Keratinocyte (primary cell): ENCODE data around the gene NGRN. TPM values are rescaled to one million over a fixed set of nuclear protein-coding genes. Genes with fewer than 3 reads are reported as not detected.

ENCODE experiments used
- DNase-seq: peaks from one replicate; pipeline ENCODE4 v3.0.0-alpha.2; 2011; ENCODE audit warnings: low read depth, missing footprints, low spot score
- FAIRE-seq: peaks from 2 replicates; lab custom pipeline; 2011; peaks lifted over from hg19 to GRCh38; lab: Jason Lieb, UNC
- H2AFZ ChIP-seq: 2 replicates; pipeline ENCODE4 v1.6.0; 2012; ENCODE audit warnings: low read length, control low read depth, inconsistent platforms; ENCODE audit not compliant: control insufficient read depth
- H3K27ac ChIP-seq: 2 replicates; pipeline ENCODE4 v1.5.1; 2011; ENCODE audit warnings: low read length; ENCODE audit not compliant: control insufficient read depth, insufficient read depth
- H3K27me3 ChIP-seq: 3 replicates; pipeline ENCODE4 v1.6.0; 2011; ENCODE audit warnings: low read length; ENCODE audit not compliant: control insufficient read depth, insufficient read depth; ENCODE audit errors: extremely low read depth
- H3K36me3 ChIP-seq, 2 experiments: 2 replicates in 1 of 2; 3 replicates in 1 of 2; pipeline ENCODE4 v1.5.1; 2011; ENCODE audit warnings: low read length in 2 of 2, mild to moderate bottlenecking in 1 of 2; ENCODE audit not compliant: control insufficient read depth in 2 of 2, insufficient read depth in 2 of 2; ENCODE audit errors: extremely low read depth in 1 of 2
- H3K4me1 ChIP-seq: 3 replicates; pipeline ENCODE4 v1.5.1; 2011; ENCODE audit warnings: low read length; ENCODE audit not compliant: control insufficient read depth, insufficient read depth; ENCODE audit errors: extremely low read depth
- H3K4me2 ChIP-seq: 3 replicates; pipeline ENCODE4 v1.6.0; 2011; ENCODE audit warnings: low read depth, low read length; ENCODE audit not compliant: control insufficient read depth, insufficient read depth; ENCODE audit errors: extremely low read depth
- H3K4me3 ChIP-seq, 3 experiments: fragments of 200-600 bp in 1 of 3; sonication (generic) in 1 of 3; 2 replicates in 2 of 3; 3 replicates in 1 of 3; pipeline ENCODE4 v1.5.1; 2011 to 2016; ENCODE audit warnings: low read length in 3 of 3, mild to moderate bottlenecking in 3 of 3, control low read depth in 2 of 3, inconsistent platforms in 1 of 3, low read depth in 1 of 3, mixed read lengths in 1 of 3, mixed run types in 1 of 3, moderate library complexity in 1 of 3; ENCODE audit not compliant: control insufficient read depth in 2 of 3, insufficient read depth in 2 of 3; ENCODE audit errors: extremely low read depth in 1 of 3
- H3K79me2 ChIP-seq: 2 replicates; pipeline ENCODE4 v1.6.0; 2012; ENCODE audit warnings: low read length; ENCODE audit not compliant: control insufficient read depth, insufficient read depth
- H3K9ac ChIP-seq: 3 replicates; pipeline ENCODE4 v1.6.0; 2011; ENCODE audit warnings: low read length; ENCODE audit not compliant: control insufficient read depth, insufficient read depth; ENCODE audit errors: extremely low read depth
- H3K9me1 ChIP-seq: 3 replicates; pipeline ENCODE4 v1.6.0; 2011; ENCODE audit warnings: low read length; ENCODE audit not compliant: control insufficient read depth, insufficient read depth; ENCODE audit errors: extremely low read depth
- H3K9me3 ChIP-seq: 2 replicates; pipeline ENCODE4 v1.5.1; 2012; ENCODE audit warnings: low read depth, low read length; ENCODE audit not compliant: control insufficient read depth
- H4K20me1 ChIP-seq: 3 replicates; pipeline ENCODE4 v1.6.0; 2011; ENCODE audit warnings: low read length; ENCODE audit not compliant: control insufficient read depth, insufficient read depth; ENCODE audit errors: extremely low read depth
- EZH2 ChIP-seq: IDR thresholded peaks from one replicate; pipeline ENCODE4 v1.6.1; 2012; ENCODE audit warnings: inconsistent platforms, mild to moderate bottlenecking, low read length, moderate library complexity
- dilution Hi-C: fragments of 300-500 bp; cut with MboI; formaldehyde crosslinking; loops from one replicate; pipeline ENCODE4 v1.7.0; 2020; ENCODE audit warnings: low sequenced_read_pairs; ENCODE audit not compliant: extremely low pct_ligation_motif_present
- polyA plus RNA-seq, 5 experiments: library from polyadenylated mRNA; depleted of rRNA in 3 of 5; stranded (reverse) in 3 of 5; stranded (forward) in 1 of 5; unstranded in 1 of 5; fragments of >200 nt; gene quantifications; 1 replicate in 1 of 5; 2 replicates in 3 of 5; 3 replicates in 1 of 5; pipeline versions ENCODE4 v1.2.1 to v1.2.3, GENCODE V29; 2011 to 2012; ENCODE audit warnings: missing spikeins in 2 of 5, low read depth in 1 of 5, low replicate concordance in 1 of 5
- small RNA-seq, 3 experiments: library from RNA; depleted of rRNA; stranded (forward); fragments of <200 nt; gene quantifications; one replicate each; pipeline ENCODE3, GENCODE V24; 2012; ENCODE audit warnings: low read depth in 3 of 3, low replicate concordance in 1 of 3; ENCODE audit not compliant: insufficient read length in 3 of 3
- TF ChIP-seq, protein P1 (sequence below), 3 experiments: IDR thresholded peaks in 1 of 3; conservative IDR thresholded peaks in 1 of 3; optimal IDR thresholded peaks in 1 of 3; 2 replicates in 2 of 3; 3 replicates in 1 of 3; pipeline versions ENCODE3 to v1.5.1; 2011; ENCODE audit warnings: low read length in 3 of 3, mild to moderate bottlenecking in 3 of 3, moderate library complexity in 2 of 3, control low read depth in 1 of 3, inconsistent platforms in 1 of 3; ENCODE audit not compliant: insufficient read depth in 2 of 3; ENCODE audit errors: extremely low read depth in 1 of 3

Gene NGRN
- polyA plus RNA-seq, 1 donor (not counting 4 experiments of a cell fraction or from before 2014, with no cell fraction given), result 54.9 TPM

DNA sequence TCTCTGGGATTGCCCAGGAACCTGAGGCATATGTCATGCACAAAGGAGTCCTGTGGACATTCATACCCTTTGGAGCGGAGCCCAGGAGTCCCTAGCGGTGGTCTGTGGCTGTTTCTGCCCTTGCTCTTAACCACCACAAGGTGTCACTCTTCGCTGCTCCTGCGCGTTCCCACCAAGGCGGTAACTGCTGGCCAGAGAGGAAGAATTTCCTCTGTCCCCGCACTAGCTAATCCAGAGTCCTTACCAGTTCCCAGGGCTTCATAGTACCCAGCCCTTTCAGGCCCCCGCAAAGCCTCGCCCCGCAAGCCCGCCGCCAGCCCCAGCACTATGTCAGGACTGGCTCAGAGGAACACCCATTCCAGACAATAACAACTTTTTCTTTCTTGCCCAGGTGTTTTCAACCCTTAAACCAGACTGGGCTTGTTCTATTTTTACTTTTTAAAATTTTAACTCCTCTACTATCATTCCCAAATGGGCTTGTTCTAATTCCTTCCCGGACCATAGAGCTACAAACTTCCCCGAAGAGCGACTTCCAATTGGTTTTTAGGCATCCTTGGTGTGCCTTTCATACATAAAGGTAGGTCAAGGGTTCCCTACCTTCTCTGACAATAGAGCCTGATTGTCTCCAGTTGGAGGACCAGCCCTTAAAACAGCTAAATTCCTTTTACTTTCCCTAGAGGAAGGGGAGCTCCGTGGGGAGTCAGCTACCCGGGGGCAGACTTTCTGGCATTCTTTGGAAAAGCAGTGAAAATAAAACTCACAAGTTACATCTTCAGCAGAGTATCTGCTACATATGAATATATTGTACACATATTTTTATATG lies 54.8 kb downstream of the NGRN start:
- H3K4me2 ChIP-seq, result peak overlapping the region; percentile 88
- H3K4me1 ChIP-seq, result peaks cover 18% of the 10 kb centered on the region
- peak overlapping the region; percentile 71 for H3K9ac ChIP-seq
- H3K9me1 ChIP-seq, result no peaks in the 10 kb centered on the region
- H3K9me3 ChIP-seq, result no peaks in the 10 kb centered on the region
- H3K27me3 ChIP-seq, result no peaks in the 10 kb centered on the region
- FAIRE-seq, result peak; percentile 90
- no peaks in the 10 kb centered on the region for H3K79me2 ChIP-seq
- H3K36me3 ChIP-seq, result no peaks in the 10 kb centered on the region
- peak overlapping the region; percentile 63 for H3K27ac ChIP-seq
- dilution Hi-C loops, result no loop called here
- no peaks in the 10 kb centered on the region for H4K20me1 ChIP-seq
- peak overlapping the region; percentile 93 for H2AFZ ChIP-seq
- H3K4me3 ChIP-seq, result peak overlapping the region in 2 of 3 experiments; percentile 27 to 54
- DNase-seq, result no peak
- TF ChIP-seq, protein P1, sequence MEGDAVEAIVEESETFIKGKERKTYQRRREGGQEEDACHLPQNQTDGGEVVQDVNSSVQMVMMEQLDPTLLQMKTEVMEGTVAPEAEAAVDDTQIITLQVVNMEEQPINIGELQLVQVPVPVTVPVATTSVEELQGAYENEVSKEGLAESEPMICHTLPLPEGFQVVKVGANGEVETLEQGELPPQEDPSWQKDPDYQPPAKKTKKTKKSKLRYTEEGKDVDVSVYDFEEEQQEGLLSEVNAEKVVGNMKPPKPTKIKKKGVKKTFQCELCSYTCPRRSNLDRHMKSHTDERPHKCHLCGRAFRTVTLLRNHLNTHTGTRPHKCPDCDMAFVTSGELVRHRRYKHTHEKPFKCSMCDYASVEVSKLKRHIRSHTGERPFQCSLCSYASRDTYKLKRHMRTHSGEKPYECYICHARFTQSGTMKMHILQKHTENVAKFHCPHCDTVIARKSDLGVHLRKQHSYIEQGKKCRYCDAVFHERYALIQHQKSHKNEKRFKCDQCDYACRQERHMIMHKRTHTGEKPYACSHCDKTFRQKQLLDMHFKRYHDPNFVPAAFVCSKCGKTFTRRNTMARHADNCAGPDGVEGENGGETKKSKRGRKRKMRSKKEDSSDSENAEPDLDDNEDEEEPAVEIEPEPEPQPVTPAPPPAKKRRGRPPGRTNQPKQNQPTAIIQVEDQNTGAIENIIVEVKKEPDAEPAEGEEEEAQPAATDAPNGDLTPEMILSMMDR (optimal IDR thresholded peaks at IDR 0.05 in 1 of 3, IDR thresholded peaks at IDR 0.05 in 1 of 3, conservative IDR thresholded peaks at IDR 0.05 in 1 of 3; ENCODE audit: extremely low read depth in 1 of 3, insufficient read depth in 2 of 3, low read length in 3 of 3), result peak; percentile 91 to 100 (median 99)
- TF ChIP-seq EZH2, result no peak

- Histone ChIP-seq H3K9ac (peak overlapping the region; percentile 71), H2AFZ (no peak overlapping the region), H3K79me2 (no peaks in the 10 kb centered on the region), H3K9me1 (no peaks in the 10 kb centered on the region), H3K27ac (no peak overlapping the region), H3K27me3 (no peaks in the 10 kb centered on the region), H3K36me3 (no peaks in the 10 kb centered on the region), H3K9me3 (no peaks in the 10 kb centered on the region), H3K4me1 (peaks cover 12% of the 10 kb centered on the region), H3K4me2 (no peak overlapping the region), H3K4me3 (no peak overlapping the region), H4K20me1 (no peaks in the 10 kb centered on the region)
- FAIRE-seq (no peak), DNase-seq (no peak)
- TF ChIP-seq, protein P1 (optimal IDR thresholded peaks at IDR 0.05 in 1 of 3, IDR thresholded peaks at IDR 0.05 in 1 of 3, conservative IDR thresholded peaks at IDR 0.05 in 1 of 3; ENCODE audit: extremely low read depth in 1 of 3, insufficient read depth in 2 of 3, low read length in 3 of 3), result no peak
- no peak for TF ChIP-seq EZH2
- dilution Hi-C loops, result no loop called here
These were observed 55.4 kb downstream of the NGRN start for GRCh38 chr15:90320885-90321278.

Small RNAs within 50 kb of the gene (small RNA-seq; reads per million reads assigned to genes)
- gene AC091167.3 (0 reads per million in 3 experiments), gene RN7SL736P (0 reads per million in 3 experiments)

Other genes starting within 250 kb of the NGRN start
- 23.5 to 28.3 TPM (median 27.9 TPM) in 3 replicates for gene IDH2, start 163.2 kb upstream of the NGRN start, polyA plus RNA-seq
- gene SEMA4B, start 64.3 kb upstream of the NGRN start, polyA plus RNA-seq, result 58.7 to 95.1 TPM (median 72.7 TPM) in 3 replicates
- gene CIB1, start 31.7 kb upstream of the NGRN start, polyA plus RNA-seq, result 70.9 to 83.0 TPM (median 80.6 TPM) in 3 replicates
- gene GDPGP1, start 31.5 kb upstream of the NGRN start, polyA plus RNA-seq, result 0.92 to 2.7 TPM (median 1.0 TPM) in 3 replicates
- gene TTLL13, start 16.1 kb upstream of the NGRN start, polyA plus RNA-seq, result 0.05 to 0.09 TPM (median 0.07 TPM) in 3 replicates
- gene ZNF774, start 86.6 kb downstream of the NGRN start, polyA plus RNA-seq, result 2.0 to 2.3 TPM (median 2.2 TPM) in 3 replicates
- gene IQGAP1, start 122.6 kb downstream of the NGRN start, polyA plus RNA-seq, result 219 to 310 TPM (median 253 TPM) in 3 replicates